Skeletal muscle cell (primary cell): ENCODE measurements around the gene MAP2.

Experiments used
- DNase-seq: peaks from one replicate; pipeline ENCODE4 v3.0.0-alpha.2; 2010; ENCODE audit warnings: low read depth
- H3K4me3 ChIP-seq: 2 replicates; pipeline ENCODE4 v1.5.1; 2011; ENCODE audit warnings: low read depth, mild to moderate bottlenecking, control low read depth, low read length, moderate library complexity

Gene MAP2

GRCh38 chr2:209423562-209424198, at the start of gene MAP2:
MAP2 (plus strand) TSS chr2:209424047; CDS start chr2:209653171, 229,124 bp downstream.
- H3K4me3 ChIP-seq = peak within 1 kb of the TSS; percentile 84
- DNase-seq = peak; percentile 28

GRCh38 chr2:209376686-209377085, 47.2 kb upstream of the MAP2 start:
- no peak overlapping the region for H3K4me3 ChIP-seq

GRCh38 chr2:209380293-209380692, 43.6 kb upstream of the MAP2 start:
- no peak overlapping the region for H3K4me3 ChIP-seq
- no peak for DNase-seq

More at GRCh38 chr2:209376686-209377085, 47.2 kb upstream of the MAP2 start:
- no peak for DNase-seq

GRCh38 chr2:209381091-209381490, 42.8 kb upstream of the MAP2 start:
- no peak for DNase-seq
- H3K4me3 ChIP-seq = no peak overlapping the region

GRCh38 chr2:209382775-209383174, 41.1 kb upstream of the MAP2 start:
- H3K4me3 ChIP-seq = no peak overlapping the region
- DNase-seq = no peak

- H3K4me3 ChIP-seq = no peak overlapping the region
- DNase-seq = peak; percentile 55
Measured at GRCh38 chr2:209383212-209383611, 40.6 kb upstream of the MAP2 start.

- H3K4me3 ChIP-seq = no peak overlapping the region
- no peak for DNase-seq
Measured at GRCh38 chr2:209387389-209387788, 36.5 kb upstream of the MAP2 start.

- no peak overlapping the region for H3K4me3 ChIP-seq
- DNase-seq = no peak
Measured at GRCh38 chr2:209388446-209389037, 35.3 kb upstream of the MAP2 start.

GRCh38 chr2:209389171-209389618, 34.7 kb upstream of the MAP2 start:
- no peak overlapping the region for H3K4me3 ChIP-seq
- DNase-seq = no peak

GRCh38 chr2:209390839-209391238, 33.0 kb upstream of the MAP2 start:
- H3K4me3 ChIP-seq = no peak overlapping the region
- DNase-seq = no peak

- no peak overlapping the region for H3K4me3 ChIP-seq
- DNase-seq = peak; percentile 47
Measured at GRCh38 chr2:209391776-209392401, 32.0 kb upstream of the MAP2 start.

GRCh38 chr2:209395229-209395628, 28.6 kb upstream of the MAP2 start:
- no peak for DNase-seq
- no peak overlapping the region for H3K4me3 ChIP-seq

- no peak overlapping the region for H3K4me3 ChIP-seq
- DNase-seq = no peak
Measured at GRCh38 chr2:209395652-209396051, 28.2 kb upstream of the MAP2 start.

- DNase-seq = no peak
- no peak overlapping the region for H3K4me3 ChIP-seq
Measured at GRCh38 chr2:209398463-209398862, 25.4 kb upstream of the MAP2 start.

- no peak for DNase-seq
- H3K4me3 ChIP-seq = no peak overlapping the region
Measured at GRCh38 chr2:209401788-209402187, 22.1 kb upstream of the MAP2 start.

GRCh38 chr2:209411296-209411695, 12.6 kb upstream of the MAP2 start:
- no peak for DNase-seq
- H3K4me3 ChIP-seq = no peak overlapping the region

- H3K4me3 ChIP-seq = no peak overlapping the region
Measured at GRCh38 chr2:209411718-209412117, 12.1 kb upstream of the MAP2 start.

GRCh38 chr2:209413311-209414014, 10.4 kb upstream of the MAP2 start:
- H3K4me3 ChIP-seq = no peak overlapping the region
- DNase-seq = no peak

More at GRCh38 chr2:209411718-209412117, 12.1 kb upstream of the MAP2 start:
- no peak for DNase-seq

- H3K4me3 ChIP-seq = no peak overlapping the region
- DNase-seq = no peak
Measured at GRCh38 chr2:209416913-209417312, 6.9 kb upstream of the MAP2 start.

GRCh38 chr2:209422191-209422754, 1.6 kb upstream of the MAP2 start:
- no peak for DNase-seq
- no peak overlapping the region for H3K4me3 ChIP-seq
